ENCODE measurements around the gene MCF2L2.

Gene MCF2L2

GRCh38 chr3:183411216-183411922 is 17.1 kb downstream of the MCF2L2 start:
- TF ChIP-seq CTCF (IDR thresholded peaks at IDR 0.05) = no peak
- Histone ChIP-seq H3K27ac (no peak overlapping the region), H3K36me3 (no peaks in the 10 kb centered on the region), H3K4me1 (ENCODE audit: control insufficient read depth in 1 of 2, insufficient read depth in 1 of 2, low read depth in 1 of 2, low read length in 1 of 2) (no peaks in the 10 kb centered on the region), H3K27me3 (no peaks in the 10 kb centered on the region), H3K4me3 (ENCODE audit: low read depth in 1 of 2, low read length in 1 of 2) (no peak overlapping the region), H3K9me3 (no peaks in the 10 kb centered on the region)

- H3K36me3 ChIP-seq = no peaks in the 10 kb centered on the region
- H3K4me1 ChIP-seq (ENCODE audit: control insufficient read depth in 1 of 2, insufficient read depth in 1 of 2, low read depth in 1 of 2, low read length in 1 of 2) = no peaks in the 10 kb centered on the region
- H3K27ac ChIP-seq = no peak overlapping the region
- H3K9me3 ChIP-seq = no peaks in the 10 kb centered on the region
- H3K27me3 ChIP-seq = no peaks in the 10 kb centered on the region
- no peak for TF ChIP-seq CTCF (IDR thresholded peaks at IDR 0.05)
- no peak overlapping the region for H3K4me3 ChIP-seq (ENCODE audit: low read depth in 1 of 2, low read length in 1 of 2)
These were observed 17.7 kb downstream of the MCF2L2 start for GRCh38 chr3:183410759-183411158.

GRCh38 chr3:183410280-183410679 is 18.1 kb downstream of the MCF2L2 start:
- no peaks in the 10 kb centered on the region for H3K27me3 ChIP-seq
- TF ChIP-seq CTCF (IDR thresholded peaks at IDR 0.05) = no peak

GRCh38 chr3:183409219-183409618 is 19.2 kb downstream of the MCF2L2 start:
- Histone ChIP-seq H3K9me3 (no peaks in the 10 kb centered on the region), H3K27ac (no peak overlapping the region), H3K27me3 (no peaks in the 10 kb centered on the region), H3K4me3 (ENCODE audit: low read depth in 1 of 2, low read length in 1 of 2) (no peak overlapping the region), H3K4me1 (ENCODE audit: control insufficient read depth in 1 of 2, insufficient read depth in 1 of 2, low read depth in 1 of 2, low read length in 1 of 2) (no peaks in the 10 kb centered on the region), H3K36me3 (no peaks in the 10 kb centered on the region)
- TF ChIP-seq CTCF (IDR thresholded peaks at IDR 0.05) = no peak

More at GRCh38 chr3:183410280-183410679, 18.1 kb downstream of the MCF2L2 start:
- no peak overlapping the region for H3K4me3 ChIP-seq (ENCODE audit: low read depth in 1 of 2, low read length in 1 of 2)
- H3K36me3 ChIP-seq = no peaks in the 10 kb centered on the region
- H3K4me1 ChIP-seq (ENCODE audit: control insufficient read depth in 1 of 2, insufficient read depth in 1 of 2, low read depth in 1 of 2, low read length in 1 of 2) = no peaks in the 10 kb centered on the region
- H3K9me3 ChIP-seq = no peaks in the 10 kb centered on the region
- no peak overlapping the region for H3K27ac ChIP-seq

GRCh38 chr3:183401678-183402077 is 26.7 kb downstream of the MCF2L2 start:
- no peaks in the 10 kb centered on the region for H3K9me3 ChIP-seq
- H3K27me3 ChIP-seq = no peaks in the 10 kb centered on the region
- TF ChIP-seq CTCF (IDR thresholded peaks at IDR 0.05) = no peak
- no peak overlapping the region for H3K27ac ChIP-seq
- H3K36me3 ChIP-seq = no peaks in the 10 kb centered on the region
- H3K4me3 ChIP-seq (ENCODE audit: low read depth in 1 of 2, low read length in 1 of 2) = no peak overlapping the region
- no peaks in the 10 kb centered on the region for H3K4me1 ChIP-seq (ENCODE audit: control insufficient read depth in 1 of 2, insufficient read depth in 1 of 2, low read depth in 1 of 2, low read length in 1 of 2)
